ENCODE results near the gene TMEM14A.
"Not testable (repeated sequence)": the region's sequence is repeated elsewhere in the genome, so short reads cannot be mapped to it uniquely, and the experiment has no call there.

TMEM14A gene

DNA sequence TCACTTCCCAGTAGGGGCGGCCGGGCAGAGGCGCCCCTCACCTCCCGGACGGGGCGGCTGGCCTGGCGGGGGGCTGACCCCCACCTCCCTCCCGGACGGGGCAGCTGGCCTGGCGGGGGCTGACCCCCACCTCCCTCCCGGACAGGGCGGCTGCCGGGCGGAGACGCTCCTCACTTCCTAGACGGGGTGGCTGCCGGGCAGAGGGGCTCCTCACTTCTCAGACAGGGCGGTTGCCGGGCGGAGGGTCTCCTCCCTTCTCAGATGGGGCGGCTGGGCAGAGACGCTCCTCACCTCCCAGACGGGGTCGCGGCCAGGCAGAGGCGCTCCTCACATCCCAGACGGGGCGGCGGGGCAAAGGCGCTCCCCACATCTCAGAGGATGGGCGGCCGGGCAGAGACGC lies 15.0 kb upstream of the TMEM14A start:
- not testable (repeated sequence) for DNase-seq (ENCODE audit: low spot score)

DNA sequence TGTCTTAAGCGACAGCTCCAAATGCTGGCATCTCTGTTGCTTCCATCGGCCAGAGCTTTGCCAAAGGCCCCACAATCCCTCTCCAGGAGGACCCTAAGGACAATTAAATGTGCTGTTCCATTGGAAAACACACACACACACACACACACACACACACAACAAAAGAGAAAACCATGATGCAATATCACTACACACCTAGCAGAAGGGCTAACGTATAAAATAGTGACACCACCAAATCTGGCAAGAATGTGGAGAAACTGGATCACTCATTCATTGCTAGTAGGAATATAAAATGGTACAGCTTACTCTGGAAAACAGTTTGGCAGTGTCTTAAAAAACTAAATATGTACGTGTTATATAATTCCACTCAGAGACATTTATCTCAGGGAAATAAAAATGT lies 13.0 kb upstream of the TMEM14A start:
- DNase-seq (ENCODE audit: low spot score): no peak

DNA sequence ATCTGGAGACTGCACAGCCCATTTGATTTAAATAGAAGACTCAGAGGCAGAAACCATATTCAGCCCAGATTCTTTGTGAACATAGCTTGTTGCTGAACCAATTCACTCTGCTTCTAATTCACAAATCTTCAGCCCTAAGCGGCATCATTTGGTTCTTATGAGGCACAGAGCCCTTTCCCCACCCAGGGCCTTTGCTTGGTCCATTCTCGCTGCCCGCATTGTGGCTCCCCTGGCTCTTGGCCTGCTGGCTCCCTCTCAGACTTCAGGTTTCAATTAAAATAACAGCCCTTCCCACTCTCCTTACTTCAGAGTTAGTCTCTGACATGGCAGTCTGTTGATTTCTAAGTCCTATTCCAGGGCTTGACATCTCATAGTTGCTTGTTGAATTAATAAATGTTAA lies 9.4 kb upstream of the TMEM14A start:
- DNase-seq (ENCODE audit: low spot score): no peak

DNA sequence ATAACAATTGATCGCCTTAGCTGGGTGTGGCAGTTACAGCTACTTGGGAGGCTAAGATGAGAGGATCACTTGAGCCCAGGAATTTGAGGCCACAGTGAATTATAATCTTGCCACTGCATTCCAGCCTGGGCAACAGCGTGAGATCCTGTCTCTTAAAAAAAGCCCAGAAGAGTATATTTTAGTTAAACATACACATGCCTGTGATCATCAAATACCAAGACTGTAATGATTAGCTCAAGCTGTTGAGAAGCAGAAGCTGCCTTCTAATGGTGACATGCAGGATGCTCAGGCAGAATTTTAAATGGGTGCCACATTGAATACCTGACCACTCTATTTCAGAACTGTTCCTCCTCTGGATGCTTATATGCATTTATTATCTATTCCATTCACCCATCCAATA lies 8.9 kb upstream of the TMEM14A start:
- DNase-seq (ENCODE audit: low spot score): no peak

DNA sequence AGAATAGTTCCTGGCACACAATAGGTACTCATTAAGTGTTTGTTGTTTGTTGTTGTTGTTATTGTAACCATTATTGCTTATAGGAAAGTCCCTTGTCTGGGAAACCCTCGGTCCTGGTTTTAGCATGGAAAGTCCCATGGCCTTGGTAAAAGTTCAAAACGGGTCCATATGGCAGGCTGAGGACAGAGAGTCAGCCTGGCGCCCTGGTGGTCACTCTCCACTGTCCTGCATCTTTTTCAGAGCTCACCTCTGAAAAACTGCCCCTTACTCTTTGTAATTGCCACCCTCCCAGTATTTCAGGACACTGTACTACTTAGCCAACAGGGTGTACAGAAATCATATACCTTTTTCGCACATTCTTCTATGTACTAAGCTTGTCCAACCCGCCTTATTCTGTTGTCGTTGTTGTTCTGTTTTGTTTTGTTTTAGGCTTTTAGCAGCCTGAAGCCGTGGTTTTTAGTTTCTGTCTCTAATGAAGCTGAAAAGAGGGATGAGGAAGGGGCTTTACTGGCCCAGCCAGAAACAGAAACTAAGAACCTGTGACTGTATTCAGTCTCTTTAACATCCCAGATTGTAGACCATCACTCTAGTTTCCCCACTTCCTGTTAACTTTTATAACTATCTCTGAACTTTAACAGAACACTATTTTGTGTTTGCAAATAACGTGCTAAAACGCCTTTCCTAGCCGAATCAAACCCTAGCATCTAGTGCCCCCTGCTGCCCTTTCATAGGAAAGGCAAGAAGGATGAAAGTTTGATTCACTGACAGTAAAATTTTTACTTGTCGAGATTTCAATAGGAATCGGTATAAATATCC lies 7.6 kb upstream of the TMEM14A start:
- peak; percentile 78 for DNase-seq (ENCODE audit: low spot score)

DNA sequence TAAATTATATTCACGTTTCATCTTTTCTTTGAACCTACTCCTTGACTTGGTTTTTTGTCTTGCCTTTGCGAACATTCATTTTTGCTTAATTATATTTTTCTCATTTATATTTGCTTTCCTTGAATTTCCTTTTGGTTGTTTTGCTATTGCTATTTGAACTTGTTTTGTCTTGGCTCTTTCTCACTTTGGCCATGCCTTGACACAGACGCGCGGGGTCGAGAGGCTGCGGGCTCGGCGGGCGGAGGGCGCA lies 7.1 kb upstream of the TMEM14A start:
- no peak for DNase-seq (ENCODE audit: low spot score)

DNA sequence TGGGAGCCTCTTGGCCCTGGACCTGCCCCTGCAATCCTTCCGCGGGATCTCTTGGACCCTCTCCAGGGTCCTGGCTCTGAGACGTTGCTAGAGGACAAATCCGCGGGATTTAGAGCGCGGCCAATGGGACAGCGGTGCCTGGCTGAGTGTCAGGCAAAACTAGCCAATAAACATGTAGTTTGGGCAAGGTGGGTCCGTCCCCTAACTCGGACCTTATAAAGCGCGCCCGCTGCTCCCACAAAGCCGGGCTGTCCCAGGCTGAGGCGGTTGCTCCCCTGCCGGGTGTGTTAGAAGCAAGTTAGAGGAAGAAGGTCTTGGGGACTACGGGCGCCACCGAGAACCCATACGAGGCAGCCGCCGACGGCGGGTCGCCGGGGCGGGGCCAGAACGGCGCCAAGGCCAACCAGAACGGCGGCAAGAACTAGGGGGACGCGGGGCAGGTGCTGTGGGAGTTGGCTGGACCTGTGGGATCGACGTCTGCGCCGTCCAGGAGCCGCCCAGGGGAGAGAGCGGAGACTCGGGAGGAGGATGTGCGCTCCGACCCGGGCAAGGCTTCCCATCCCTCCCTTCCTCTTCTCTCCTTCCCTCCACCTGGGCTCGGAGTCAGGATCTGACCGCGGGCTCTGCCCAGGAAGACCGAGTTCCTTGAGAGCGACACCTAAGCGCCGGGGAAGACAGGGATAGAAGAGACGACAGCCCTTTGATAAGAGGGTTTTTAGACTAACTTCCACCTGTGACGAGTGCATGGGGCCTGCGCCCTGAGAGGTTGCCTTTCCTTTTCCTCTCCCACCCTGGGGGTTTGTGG lies 6.5 kb upstream of the TMEM14A start:
- peak; percentile 98 for DNase-seq (ENCODE audit: low spot score)

DNA sequence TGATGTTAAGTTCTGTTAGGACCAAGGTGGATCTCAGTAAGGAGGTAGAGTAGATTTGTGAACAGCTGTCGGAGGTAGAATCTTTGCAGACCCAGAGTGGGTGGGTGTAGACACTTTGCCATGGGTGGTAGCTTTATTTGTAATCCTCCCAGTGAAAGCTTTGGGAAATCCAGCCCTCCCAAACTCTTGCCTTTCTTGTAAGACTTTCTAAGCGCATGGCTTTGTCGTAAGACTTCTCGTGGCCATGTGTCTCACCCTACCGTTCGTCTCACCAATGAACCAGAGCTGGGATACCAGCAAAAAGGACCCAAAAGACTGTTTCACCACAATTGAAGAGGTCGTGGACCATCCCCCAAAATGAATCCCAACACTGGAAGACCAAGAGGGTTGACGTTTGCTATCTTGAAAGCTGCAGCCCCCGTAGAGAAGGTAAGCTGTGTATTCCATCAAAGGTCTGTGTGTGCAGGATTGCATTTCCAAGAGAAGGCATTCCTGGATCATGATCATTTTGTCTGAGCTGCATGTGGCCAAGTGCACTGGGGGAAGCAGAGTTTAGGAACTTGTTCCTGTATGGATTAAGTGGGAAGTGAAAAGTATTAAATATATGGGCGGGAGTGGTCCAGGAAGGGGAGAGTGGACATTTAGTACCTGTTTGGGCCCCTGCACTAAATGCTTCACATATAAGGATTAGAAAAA lies 5.8 kb upstream of the TMEM14A start:
- DNase-seq (ENCODE audit: low spot score): no peak

DNA sequence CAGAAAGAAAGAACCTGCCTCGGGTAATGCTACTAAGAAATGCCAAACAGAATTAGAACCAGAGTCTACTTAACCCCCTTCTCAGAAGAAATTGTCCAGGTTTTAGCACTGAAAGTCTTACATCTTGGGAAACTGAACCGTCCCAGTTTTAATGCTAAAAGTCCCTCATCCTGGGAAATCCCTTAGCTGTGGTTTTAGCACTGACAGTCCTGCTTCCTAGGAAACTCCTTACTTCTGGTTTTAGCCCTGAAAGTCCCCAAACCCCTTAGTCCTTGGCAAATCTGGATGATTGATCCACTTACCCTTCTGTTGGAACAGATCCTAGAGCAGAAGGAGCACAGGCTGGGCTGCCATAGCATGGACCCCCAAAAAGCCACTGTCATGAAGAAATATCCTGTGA lies 4.8 kb upstream of the TMEM14A start:
- no peak for DNase-seq (ENCODE audit: low spot score)

DNA sequence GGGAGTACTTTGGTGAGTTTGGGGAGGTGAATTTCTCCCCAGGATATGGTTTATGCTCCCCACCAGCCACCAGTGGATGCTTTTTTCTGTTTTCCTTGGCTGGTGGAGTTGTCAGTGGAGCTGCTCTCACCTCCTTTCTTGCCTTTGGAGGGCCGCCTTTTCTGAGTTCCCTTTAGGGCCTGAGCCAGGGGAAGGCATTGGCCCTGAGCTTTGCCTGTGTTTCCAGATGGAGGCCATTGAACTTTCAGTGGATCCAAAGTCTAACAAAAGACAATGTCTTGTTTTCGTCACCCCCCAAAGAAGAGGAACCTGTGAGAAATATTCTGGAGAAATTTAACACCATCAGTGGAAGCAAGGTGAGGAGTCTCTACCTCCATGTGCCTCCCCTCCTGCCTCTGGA lies 4.4 kb upstream of the TMEM14A start:
- no peak for DNase-seq (ENCODE audit: low spot score)

DNA sequence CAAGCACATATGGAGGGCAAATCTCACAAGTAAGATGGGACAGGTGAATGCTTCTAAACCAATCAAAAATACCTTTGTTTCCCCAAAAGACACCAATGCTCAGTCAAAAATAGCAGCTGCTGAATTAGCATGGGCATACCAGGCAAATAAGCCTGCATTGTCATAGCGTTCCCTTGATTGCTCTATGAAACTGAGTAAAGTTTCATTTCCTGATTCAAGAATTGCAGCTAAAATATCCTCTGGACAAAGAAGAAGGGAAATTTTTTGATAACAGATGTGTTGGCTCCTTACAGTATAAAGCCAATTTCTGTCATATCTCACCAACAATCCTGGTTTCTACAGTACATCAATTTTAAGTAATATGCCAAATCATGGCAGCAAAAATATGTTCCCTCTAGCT lies 3.3 kb upstream of the TMEM14A start:
- no peak for DNase-seq (ENCODE audit: low spot score)

DNA sequence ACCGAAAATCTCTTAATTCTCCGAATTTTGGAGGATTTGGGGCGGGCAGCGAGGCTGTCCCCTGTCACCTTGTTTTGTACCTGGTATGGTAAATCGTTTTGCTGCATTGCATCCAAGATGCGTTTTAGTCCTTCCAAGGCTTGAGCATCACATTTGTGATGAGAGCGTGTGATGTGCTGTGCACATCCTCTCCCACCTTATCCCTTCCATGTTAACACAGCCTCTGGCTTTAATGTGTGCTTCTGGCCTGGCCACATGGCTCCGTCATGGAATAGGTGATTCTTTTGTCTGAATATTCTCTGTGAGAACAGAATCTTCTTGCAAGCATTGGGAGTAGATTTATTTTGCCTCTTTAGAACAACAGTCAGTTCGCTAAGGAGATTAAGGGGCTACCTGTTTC lies 763 bp downstream of the TMEM14A start:
- no peak for DNase-seq (ENCODE audit: low spot score)

DNA sequence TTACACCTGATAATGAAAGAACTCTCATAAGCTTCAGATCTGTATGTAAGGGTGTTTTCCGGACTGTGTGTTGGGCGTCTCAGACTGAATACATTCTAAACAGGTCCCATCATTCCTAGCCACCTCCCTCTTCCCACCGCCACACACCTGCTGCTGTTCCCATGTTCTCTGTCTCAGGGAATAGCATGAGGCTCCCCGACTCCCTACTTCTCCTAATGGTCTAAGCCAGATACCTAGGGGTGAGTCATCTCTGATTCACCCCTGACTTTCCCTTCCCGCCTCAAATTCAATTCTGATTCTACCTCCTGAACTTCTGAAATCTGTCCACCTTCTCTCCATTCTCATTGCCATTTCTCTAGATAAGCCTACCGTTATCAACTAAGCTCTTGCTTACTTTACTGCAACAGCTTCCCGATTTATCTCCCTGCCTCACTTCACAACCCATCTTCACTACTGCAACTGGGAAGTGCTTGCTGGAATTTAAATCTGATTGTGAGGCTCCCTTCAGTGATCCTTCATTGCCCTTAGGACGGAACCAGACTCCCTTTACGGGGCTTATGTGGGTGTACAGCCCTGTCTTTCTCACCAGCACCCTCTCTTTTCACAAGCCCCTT lies 1.6 kb downstream of the TMEM14A start:
- no peak for DNase-seq (ENCODE audit: low spot score)

DNA sequence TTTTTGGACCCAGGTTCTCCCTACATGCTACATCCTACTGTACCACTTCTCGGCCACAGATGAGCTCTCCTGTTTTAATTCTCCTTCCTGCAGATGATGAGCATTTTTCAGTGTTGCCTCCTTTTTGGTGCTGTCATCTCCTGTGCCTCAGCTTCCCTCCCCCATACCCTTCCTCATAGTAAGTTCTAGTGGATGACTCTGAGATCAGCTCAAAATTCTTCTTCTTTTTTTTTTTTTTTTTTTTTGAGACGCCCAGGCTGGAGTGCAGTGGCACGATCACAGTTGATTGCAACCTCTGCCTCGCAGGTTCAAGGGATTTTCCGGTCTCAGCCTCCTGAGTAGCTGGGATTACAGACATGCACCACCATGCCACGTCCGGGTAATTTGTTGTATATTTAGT lies 3.8 kb downstream of the TMEM14A start:
- no peak for DNase-seq (ENCODE audit: low spot score)

DNA sequence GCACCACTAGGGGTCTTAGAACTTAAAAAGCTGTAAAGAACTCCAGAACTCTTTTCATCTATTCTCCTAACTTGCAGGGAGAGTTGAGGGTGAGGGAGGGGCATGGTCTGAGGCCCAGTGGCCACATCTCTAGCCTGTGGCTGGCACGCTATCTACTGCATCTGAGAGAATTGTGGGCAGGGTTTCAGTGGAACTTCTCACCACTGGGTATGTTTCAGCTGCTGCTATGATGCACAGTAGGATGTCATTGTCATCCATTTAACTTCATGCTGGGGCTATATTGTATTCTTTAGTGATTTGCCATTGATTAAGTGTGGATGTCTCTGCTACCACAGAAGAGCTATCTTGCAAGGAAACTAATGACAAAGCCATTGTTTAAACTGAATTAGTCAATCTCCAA lies 4.5 kb downstream of the TMEM14A start:
- DNase-seq (ENCODE audit: low spot score): no peak

DNA sequence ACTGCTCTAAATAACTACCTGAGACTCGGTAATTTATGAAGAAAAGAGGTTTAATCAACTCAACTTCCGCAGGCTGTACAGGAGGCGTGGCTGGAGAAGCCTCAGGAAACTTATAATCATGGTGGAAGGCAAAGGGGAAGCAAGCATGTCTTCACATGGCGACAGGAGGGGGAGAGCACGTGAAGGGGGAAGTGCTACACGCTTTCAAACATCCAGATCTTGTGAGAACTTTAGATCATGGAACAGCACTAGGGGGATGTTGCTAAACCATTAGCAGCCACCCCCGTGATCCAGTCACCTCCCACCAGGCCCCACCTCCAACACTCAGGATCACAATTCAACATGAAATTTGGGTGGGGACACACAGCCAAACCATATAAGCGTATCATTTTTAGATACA lies 5.7 kb downstream of the TMEM14A start:
- DNase-seq (ENCODE audit: low spot score): not testable (repeated sequence)

DNA sequence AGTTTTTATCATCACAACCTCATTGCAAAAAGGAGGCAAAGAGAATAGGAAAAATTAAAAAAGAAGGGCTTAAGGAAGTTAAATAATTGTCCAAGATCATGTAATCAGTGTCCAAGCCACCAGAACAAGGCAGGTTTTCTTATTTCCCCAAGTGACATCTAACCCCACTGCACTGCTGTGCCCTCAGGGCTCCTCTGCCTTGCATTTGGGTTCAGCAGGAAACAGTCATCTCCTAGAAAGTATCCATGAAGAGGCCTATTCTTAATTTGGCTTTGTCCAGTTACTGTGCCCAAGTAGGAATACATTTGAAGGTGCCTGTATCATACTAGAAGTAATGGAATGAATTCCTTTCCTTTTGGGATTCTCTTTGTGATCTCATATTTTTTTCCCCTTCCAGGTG lies 10.5 kb downstream of the TMEM14A start:
- no peak for DNase-seq (ENCODE audit: low spot score)

DNA sequence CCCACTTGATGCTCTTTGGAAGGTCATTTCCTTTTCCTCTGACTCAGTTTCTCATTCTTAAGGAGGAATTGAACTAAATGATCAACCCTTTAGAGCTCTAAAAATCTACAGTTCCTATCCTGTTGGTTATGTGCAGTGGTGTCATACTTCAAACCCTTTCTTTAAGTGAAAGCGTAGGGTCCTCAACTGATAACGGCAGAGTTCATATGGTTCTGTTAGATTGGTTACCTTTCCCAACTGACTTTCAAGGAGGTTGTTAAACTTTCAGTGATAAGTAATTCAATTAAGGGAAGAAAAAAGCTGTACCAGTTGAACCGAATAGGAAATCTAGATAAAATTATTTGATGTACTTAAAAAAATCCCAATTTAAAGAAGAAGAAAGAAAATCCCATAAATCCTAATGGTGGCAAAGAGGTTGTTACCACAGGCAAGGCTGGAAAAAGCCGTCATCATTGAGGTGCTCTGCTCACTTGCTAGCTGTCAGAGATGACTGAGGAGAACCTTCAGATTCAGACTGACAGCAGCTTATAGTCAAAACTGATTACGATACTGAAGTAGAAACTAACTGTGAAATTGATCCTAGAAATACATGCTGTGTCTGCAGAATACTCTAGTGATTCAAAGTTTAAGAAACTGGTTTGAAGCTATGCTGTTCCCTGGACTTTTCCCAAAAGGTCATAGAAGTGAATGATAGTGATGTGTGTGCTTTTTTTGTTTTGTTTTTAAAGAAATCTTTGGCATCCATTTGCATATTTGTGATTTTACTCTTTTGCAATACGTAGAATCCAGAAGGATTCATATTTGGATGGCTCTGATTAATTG lies 16.2 kb downstream of the TMEM14A start:
- no peak for DNase-seq (ENCODE audit: low spot score)

DNA sequence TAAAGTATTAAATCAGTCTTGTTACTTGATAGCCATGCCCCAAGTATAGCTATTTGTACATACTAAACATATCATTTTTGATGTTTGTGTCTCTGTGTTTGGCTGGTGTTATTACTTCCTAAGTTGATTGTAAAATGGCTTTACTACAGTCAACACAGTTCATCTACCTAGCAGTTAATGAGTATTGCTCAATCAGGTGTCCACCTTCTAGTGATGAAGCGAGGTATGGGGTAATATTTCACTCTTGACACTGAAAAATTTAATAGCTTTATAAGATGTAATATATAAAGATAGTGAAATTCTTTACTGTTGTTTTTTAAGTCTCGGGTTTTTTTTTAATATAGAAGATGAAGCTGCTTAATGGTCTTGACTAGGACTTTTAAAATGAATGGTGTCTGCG lies 18.9 kb downstream of the TMEM14A start:
- DNase-seq (ENCODE audit: low spot score): no peak

DNA sequence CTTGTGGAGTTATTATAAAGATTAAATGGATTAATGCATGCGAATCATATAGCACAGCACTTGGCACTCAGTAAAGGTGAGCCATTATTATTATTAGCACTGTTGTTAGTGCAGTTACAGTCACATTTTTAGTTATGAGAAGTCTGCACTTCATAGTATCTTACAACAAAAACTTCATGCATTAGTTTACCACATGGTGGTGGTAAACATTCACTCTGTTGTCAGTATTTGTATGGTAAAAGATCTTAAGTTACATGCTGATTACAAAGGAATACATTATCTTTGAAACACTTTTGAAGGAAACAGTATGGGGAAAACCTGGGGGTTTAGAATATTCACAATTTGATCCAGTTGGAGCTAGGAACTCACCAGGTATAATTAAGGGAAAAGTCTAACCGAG lies 20.8 kb downstream of the TMEM14A start:
- no peak for DNase-seq (ENCODE audit: low spot score)

DNA sequence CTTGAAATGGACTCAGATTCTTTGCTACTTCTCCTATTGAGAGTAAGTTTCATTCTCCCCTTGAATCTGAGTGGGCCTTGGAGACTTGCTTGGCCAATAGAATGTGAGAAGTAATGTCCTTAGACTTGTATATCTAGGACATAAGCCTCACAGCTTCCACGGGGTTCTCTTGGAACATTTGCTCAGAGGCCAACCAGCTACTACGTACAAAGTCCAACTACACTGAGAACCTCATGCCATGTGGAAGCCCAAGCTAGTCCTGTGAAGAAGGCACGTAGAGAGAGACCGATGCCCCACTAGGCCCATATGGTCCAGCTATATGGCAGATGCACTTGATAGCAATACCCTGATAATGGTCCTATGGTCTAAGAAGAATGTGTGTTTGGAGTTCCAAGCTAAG lies 22.9 kb downstream of the TMEM14A start:
- DNase-seq (ENCODE audit: low spot score): no peak

DNA sequence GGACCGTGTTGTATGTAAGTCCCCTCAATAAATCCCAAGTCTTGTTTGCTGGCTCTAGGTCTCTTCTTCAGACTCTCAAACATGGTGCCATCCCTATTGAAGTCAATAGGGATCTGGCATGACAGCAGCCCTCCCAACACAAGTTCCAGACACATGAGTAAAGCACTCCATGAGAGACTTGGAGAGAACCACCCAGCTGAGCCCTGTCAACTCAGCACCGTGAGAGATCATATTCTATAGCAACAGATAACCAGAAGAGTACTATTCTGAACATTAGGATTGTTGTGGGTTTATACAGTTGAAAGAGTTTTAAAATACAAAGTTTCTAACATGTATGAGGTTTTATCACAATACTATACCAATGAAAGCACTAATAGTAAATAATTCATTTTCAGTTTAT lies 23.5 kb downstream of the TMEM14A start:
- no peak for DNase-seq (ENCODE audit: low spot score)

Measured in SK-N-DZ (cell line).